K562 (cell line): ENCODE results near the gene PRKG1. TPM values are rescaled to one million over a fixed set of nuclear protein-coding genes. Genes with fewer than 3 reads are reported as not detected.

ENCODE experiments used
- ATAC-seq: fragments of 200-7000 bp; cut with Tn5 transposase; 3 replicates; pipeline ENCODE4 v1.9.1; 2020; ENCODE audit warnings: moderate library complexity
- BruUV-seq: library from RNA; stranded (reverse); fragments of 400-500 nt; replicated peaks from 2 replicates; lab custom pipeline; 2021; lab: Mats Ljungman, UMichigan
- CTCF ChIA-PET: fragments of 300-600 bp; formaldehyde crosslinking; extraction: SDS; loops from one replicate; lab custom pipeline; 2021; ENCODE audit warnings: low intra/inter-chr PET ratio; lab: Yijun Ruan, JAX
- POLR2A ChIA-PET: fragments of 300-600, 350-650 bp; sonication (Branson Sonifier 250); formaldehyde crosslinking; extraction: SDS; loops from one replicate; lab custom pipeline; 2021; ENCODE audit warnings: antibody characterized with exemption, inconsistent platforms; lab: Yijun Ruan, JAX
- DNase-seq, 4 experiments: peaks; one replicate each; pipeline versions ENCODE4 v3.0.0 to v3.0.0-alpha.2; 2011 to 2018; ENCODE audit warnings: low spot score in 3 of 4, mixed read lengths in 3 of 4; ENCODE audit errors: extremely low read depth in 1 of 4
- FAIRE-seq: peaks from 2 replicates; lab custom pipeline; 2011; peaks lifted over from hg19 to GRCh38; lab: Jason Lieb, UNC
- H2AFZ ChIP-seq: 2 replicates; pipeline ENCODE4 v1.6.0; 2011; ENCODE audit warnings: low read depth, low read length, control low read depth, inconsistent platforms
- H3K27ac ChIP-seq: fragments of 200-600 bp; 3 replicates; pipeline ENCODE4 v1.8.0; 2011; ENCODE audit warnings: low read depth, mild to moderate bottlenecking, control low read depth, inconsistent platforms, low read length, moderate library complexity, mixed read lengths; ENCODE audit errors: extremely low read depth
- H3K27me3 ChIP-seq, 2 experiments: fragments of 300-600 bp in 1 of 2; 2 replicates in 1 of 2; 3 replicates in 1 of 2; pipeline versions ENCODE4 v1.6.0 to v1.8.0; 2011; ENCODE audit warnings: inconsistent platforms in 2 of 2, low read length in 2 of 2, mild to moderate bottlenecking in 1 of 2, mixed read lengths in 1 of 2, moderate library complexity in 1 of 2; ENCODE audit not compliant: control insufficient read depth in 2 of 2, insufficient read depth in 2 of 2
- H3K36me3 ChIP-seq: fragments of 300-600 bp; 3 replicates; pipeline ENCODE4 v1.8.0; 2011; ENCODE audit warnings: mild to moderate bottlenecking, low read length, inconsistent platforms; ENCODE audit not compliant: control insufficient read depth, insufficient read depth
- H3K4me1 ChIP-seq, 2 experiments: fragments of 200-600 bp in 1 of 2; replicated peaks in 1 of 2; 2 replicates in 1 of 2; 3 replicates in 1 of 2; pipeline versions ENCODE4 v1.5.1 to v1.8.0; 2011; ENCODE audit warnings: inconsistent platforms in 2 of 2, low read length in 2 of 2, mild to moderate bottlenecking in 1 of 2, mixed read lengths in 1 of 2, moderate library complexity in 1 of 2; ENCODE audit not compliant: control insufficient read depth in 2 of 2, insufficient read depth in 2 of 2
- H3K4me2 ChIP-seq: 2 replicates; pipeline ENCODE4 v1.6.1; 2011; ENCODE audit warnings: low read length, control low read depth, inconsistent platforms, mixed read lengths; ENCODE audit not compliant: insufficient read depth
- H3K4me3 ChIP-seq: fragments of 200-600 bp; sonication (generic), shearing (Covaris generic); 2 replicates; pipeline ENCODE4 v1.5.1; 2016; ENCODE audit warnings: control low read depth, inconsistent platforms
- H3K79me2 ChIP-seq: fragments of 200-600 bp; 3 replicates; pipeline ENCODE4 v1.8.0; 2011; ENCODE audit warnings: low read length, inconsistent platforms; ENCODE audit not compliant: control insufficient read depth, insufficient read depth
- H3K9ac ChIP-seq, 2 experiments: 2 replicates each; pipeline versions ENCODE4 v1.6.0 to v1.6.1; 2011; ENCODE audit warnings: low read depth in 2 of 2, low read length in 2 of 2, control low read depth in 1 of 2, inconsistent platforms in 1 of 2, mild to moderate bottlenecking in 1 of 2, mixed read lengths in 1 of 2; ENCODE audit not compliant: insufficient read depth in 1 of 2
- H3K9me1 ChIP-seq: one replicate; pipeline ENCODE4 v1.6.0; 2011; ENCODE audit warnings: inconsistent platforms, mild to moderate bottlenecking, low read length, moderate library complexity; ENCODE audit not compliant: control insufficient read depth, insufficient read depth
- H3K9me3 ChIP-seq: replicated peaks from 2 replicates; pipeline ENCODE4 v1.5.1; 2011; ENCODE audit warnings: low read depth, low read length, inconsistent platforms; ENCODE audit not compliant: control insufficient read depth, insufficient read depth
- H4K20me1 ChIP-seq: replicated peaks from 2 replicates; pipeline ENCODE4 v1.6.1; 2011; ENCODE audit warnings: low read length, inconsistent platforms, mixed read lengths; ENCODE audit not compliant: control insufficient read depth, insufficient read depth
- CGGBP1 ChIP-seq: fragments of 250-450 bp; sonication (Bioruptor Pico); IDR thresholded peaks from 2 replicates; pipeline ENCODE4 v1.9.0; 2021; ENCODE audit warnings: mild to moderate bottlenecking
- DIDO1 ChIP-seq: fragments of 450-650 bp; IDR thresholded peaks from 2 replicates; pipeline ENCODE4 v1.6.1; 2016; ENCODE audit warnings: low read depth, missing biosample characterization, missing genetic modification characterization
- EHMT2 ChIP-seq: fragments of 450-650 bp; IDR thresholded peaks from 2 replicates; pipeline ENCODE4 v1.6.1; 2018; ENCODE audit warnings: antibody characterized with exemption
- HCFC1 ChIP-seq: IDR thresholded peaks from 2 replicates; pipeline ENCODE4 v1.6.1; 2012; ENCODE audit warnings: low read depth, low read length, improper control_type of control experiment
- HMG20B ChIP-seq: fragments of 250-450 bp; sonication (Bioruptor Pico); IDR thresholded peaks from 2 replicates; pipeline ENCODE4 v1.5.0; 2021; ENCODE audit warnings: mild to moderate bottlenecking
- JUN ChIP-seq, 2 experiments: sonication (generic) in 1 of 2; formaldehyde crosslinking in 1 of 2; IDR thresholded peaks; 2 replicates each; pipeline versions ENCODE4 v1.6.1 to v1.8.0; 2012 to 2022; ENCODE audit warnings: borderline replicate concordance in 2 of 2, mild to moderate bottlenecking in 2 of 2, improper control_type of control experiment in 1 of 2, low read depth in 1 of 2, low read length in 1 of 2, missing genetic modification reagents in 1 of 2
- SRSF3 ChIP-seq: fragments of 200-400 bp; formaldehyde crosslinking; IDR thresholded peaks from 2 replicates; pipeline ENCODE4 v1.6.1; 2016; ENCODE audit warnings: mild to moderate bottlenecking, low read length, moderate library complexity; ENCODE audit not compliant: insufficient read depth
- STAT5B ChIP-seq: fragments of 250-450 bp; sonication (Bioruptor Pico); IDR thresholded peaks from 2 replicates; pipeline ENCODE4 v1.8.0; 2021; ENCODE audit warnings: mild to moderate bottlenecking, inconsistent platforms
- ZBTB2 ChIP-seq: fragments of 450-650 bp; IDR thresholded peaks from 2 replicates; pipeline ENCODE4 v1.6.1; 2016; ENCODE audit warnings: antibody characterized with exemption
- ZC3H4 ChIP-seq: sonication (generic); formaldehyde crosslinking; IDR thresholded peaks from 2 replicates; pipeline ENCODE4 v1.9.0; 2021; ENCODE audit warnings: missing genetic modification reagents, borderline replicate concordance
- WGBS: fragments of 100-300 bp; shearing (Covaris generic); methylation state at CpG from one replicate; pipeline ENCODE4 v1.1.6; 2016; ENCODE audit warnings: low coverage, mixed read lengths; ENCODE audit not compliant: insufficient coverage; ENCODE audit errors: missing lambda C conversion rate; 5-methylcytosine and 5-hydroxymethylcytosine counted together
- in situ Hi-C: fragments of 300-500 bp; cut with MboI; formaldehyde crosslinking; loops from 4 replicates; pipeline ENCODE4 v1.15.0; 2018; ENCODE audit warnings: inconsistent platforms, mixed read lengths
- intact Hi-C: fragments of 100-400 bp; cut with micrococcal nuclease; formaldehyde crosslinking; loops from 2 replicates; pipeline ENCODE4 v1.14.2; 2022
- polyA plus RNA-seq, 8 experiments: library from polyadenylated mRNA; depleted of rRNA in 4 of 8; stranded (reverse) in 5 of 8; unstranded in 3 of 8; fragments of >200 nt; fragmentation: Nextera tagmentation in 2 of 8; fragmentation: Illumina TruSeq in 1 of 8; extraction: Ambion mirVana in 2 of 8; extraction: Trizol in 1 of 8; gene quantifications; 2 replicates each; pipeline versions ENCODE4 v1.2.1 to v1.2.3, GENCODE V29; 2011 to 2014; ENCODE audit warnings: inconsistent platforms in 1 of 8, missing spikeins in 1 of 8
- total RNA-seq, 7 experiments: library from RNA; depleted of rRNA in 6 of 7; stranded (reverse); fragments of >200 nt in 6 of 7; fragmentation: Illumina TruSeq in 2 of 7; extraction: Trizol in 2 of 7; gene quantifications; 2 replicates each; pipeline versions ENCODE4 v1.2.1 to v1.2.3, GENCODE V29; 2011 to 2021; ENCODE audit warnings: low replicate concordance in 1 of 7
- TF ChIP-seq, protein P1 (sequence below): sonication (generic); formaldehyde crosslinking; IDR thresholded peaks from 2 replicates; pipeline ENCODE4 v1.8.0; 2023; ENCODE audit warnings: mild to moderate bottlenecking, missing genetic modification reagents
- TF ChIP-seq, protein P2 (sequence below): sonication (generic); formaldehyde crosslinking; IDR thresholded peaks from 2 replicates; pipeline ENCODE4 v1.8.1; 2023; ENCODE audit warnings: missing genetic modification reagents, mild to moderate bottlenecking, borderline replicate concordance

The PRKG1 gene
- total and polyA plus RNA-seq, 9 of the 15 experiments (the other 6 are each of a cell fraction or from before 2014, with no cell fraction given): 0.22 TPM; not detected in 8

DNA sequence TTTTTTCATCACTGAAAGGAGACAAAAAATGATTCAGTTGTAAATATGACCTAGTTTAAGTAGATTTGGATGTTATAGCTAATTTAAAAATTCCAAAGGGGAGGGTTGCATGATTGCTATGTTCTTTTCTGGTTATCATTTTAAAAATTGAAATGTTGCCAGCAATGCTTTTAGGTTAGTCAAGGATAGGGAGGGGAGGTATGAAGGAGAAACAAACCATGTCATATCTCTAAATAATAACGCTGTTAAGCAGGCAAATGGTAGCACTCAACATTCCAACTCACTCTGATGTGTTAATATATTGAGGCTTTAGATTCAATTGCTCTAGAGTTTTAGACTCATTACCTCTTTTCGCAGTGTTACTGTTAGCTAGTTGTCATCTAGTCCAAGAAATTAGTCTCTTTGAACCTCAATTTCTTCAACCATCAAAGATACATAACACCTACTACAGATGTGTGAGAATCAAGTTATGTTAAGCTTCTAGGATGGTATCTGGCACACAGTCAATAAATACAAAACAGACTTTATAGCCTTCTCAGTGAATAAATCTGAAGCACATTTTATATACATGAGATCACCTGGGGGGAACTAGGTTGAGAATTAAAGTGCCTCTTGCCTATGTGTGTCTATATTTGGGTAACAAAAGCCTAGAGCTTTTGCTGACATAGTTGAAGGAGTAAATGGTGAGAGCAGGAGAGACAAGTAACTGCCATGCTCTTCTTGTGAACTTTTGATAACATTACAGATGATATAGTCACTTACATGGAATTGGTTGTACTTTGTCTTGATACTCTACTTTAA, 500.2 kb downstream of the PRKG1 start:
- no peak for FAIRE-seq
- H3K27ac ChIP-seq: no peak overlapping the region
- in situ Hi-C loops: no loop called here
- H3K36me3 ChIP-seq: no peaks in the 10 kb centered on the region
- CTCF ChIA-PET: no interaction called here
- no peaks in the 10 kb centered on the region for H3K9me3 ChIP-seq
- no peaks in the 10 kb centered on the region for H3K9me1 ChIP-seq
- no peaks in the 10 kb centered on the region for H4K20me1 ChIP-seq
- H3K4me1 ChIP-seq: no peaks in the 10 kb centered on the region
- H3K9ac ChIP-seq: no peak overlapping the region
- H3K79me2 ChIP-seq: no peaks in the 10 kb centered on the region
- no TSS peak for BruUV-seq
- no peak overlapping the region for H3K4me3 ChIP-seq
- 0% methylated on average over 2 of the region's 2 CpGs for WGBS
- DNase-seq: no peak
- H2AFZ ChIP-seq: no peak overlapping the region
- intact Hi-C loops: no loop called here
- no peak for ATAC-seq
- POLR2A ChIA-PET: no interaction called here
- no peaks in the 10 kb centered on the region for H3K27me3 ChIP-seq
- H3K4me2 ChIP-seq: no peak overlapping the region
- no peak for TF ChIP-seq JUN (IDR thresholded peaks at IDR 0.05; ENCODE audit: borderline replicate concordance, low read depth, low read length)
- no peak for TF ChIP-seq JUN (CRISPR knock-in tag; IDR thresholded peaks at IDR 0.05; ENCODE audit: borderline replicate concordance)
- TF ChIP-seq HMG20B (CRISPR knock-in tag): no peak
- TF ChIP-seq STAT5B: no peak
- TF ChIP-seq EHMT2: no peak
- no peak for TF ChIP-seq SRSF3
- TF ChIP-seq ZBTB2: no peak
- no peak for TF ChIP-seq CGGBP1 (CRISPR knock-in tag)
- no peak for TF ChIP-seq HCFC1
- no peak for TF ChIP-seq DIDO1 (tag)
- TF ChIP-seq, protein P1, sequence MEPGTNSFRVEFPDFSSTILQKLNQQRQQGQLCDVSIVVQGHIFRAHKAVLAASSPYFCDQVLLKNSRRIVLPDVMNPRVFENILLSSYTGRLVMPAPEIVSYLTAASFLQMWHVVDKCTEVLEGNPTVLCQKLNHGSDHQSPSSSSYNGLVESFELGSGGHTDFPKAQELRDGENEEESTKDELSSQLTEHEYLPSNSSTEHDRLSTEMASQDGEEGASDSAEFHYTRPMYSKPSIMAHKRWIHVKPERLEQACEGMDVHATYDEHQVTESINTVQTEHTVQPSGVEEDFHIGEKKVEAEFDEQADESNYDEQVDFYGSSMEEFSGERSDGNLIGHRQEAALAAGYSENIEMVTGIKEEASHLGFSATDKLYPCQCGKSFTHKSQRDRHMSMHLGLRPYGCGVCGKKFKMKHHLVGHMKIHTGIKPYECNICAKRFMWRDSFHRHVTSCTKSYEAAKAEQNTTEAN (CRISPR knock-in tag): no peak
- TF ChIP-seq, protein P2, sequence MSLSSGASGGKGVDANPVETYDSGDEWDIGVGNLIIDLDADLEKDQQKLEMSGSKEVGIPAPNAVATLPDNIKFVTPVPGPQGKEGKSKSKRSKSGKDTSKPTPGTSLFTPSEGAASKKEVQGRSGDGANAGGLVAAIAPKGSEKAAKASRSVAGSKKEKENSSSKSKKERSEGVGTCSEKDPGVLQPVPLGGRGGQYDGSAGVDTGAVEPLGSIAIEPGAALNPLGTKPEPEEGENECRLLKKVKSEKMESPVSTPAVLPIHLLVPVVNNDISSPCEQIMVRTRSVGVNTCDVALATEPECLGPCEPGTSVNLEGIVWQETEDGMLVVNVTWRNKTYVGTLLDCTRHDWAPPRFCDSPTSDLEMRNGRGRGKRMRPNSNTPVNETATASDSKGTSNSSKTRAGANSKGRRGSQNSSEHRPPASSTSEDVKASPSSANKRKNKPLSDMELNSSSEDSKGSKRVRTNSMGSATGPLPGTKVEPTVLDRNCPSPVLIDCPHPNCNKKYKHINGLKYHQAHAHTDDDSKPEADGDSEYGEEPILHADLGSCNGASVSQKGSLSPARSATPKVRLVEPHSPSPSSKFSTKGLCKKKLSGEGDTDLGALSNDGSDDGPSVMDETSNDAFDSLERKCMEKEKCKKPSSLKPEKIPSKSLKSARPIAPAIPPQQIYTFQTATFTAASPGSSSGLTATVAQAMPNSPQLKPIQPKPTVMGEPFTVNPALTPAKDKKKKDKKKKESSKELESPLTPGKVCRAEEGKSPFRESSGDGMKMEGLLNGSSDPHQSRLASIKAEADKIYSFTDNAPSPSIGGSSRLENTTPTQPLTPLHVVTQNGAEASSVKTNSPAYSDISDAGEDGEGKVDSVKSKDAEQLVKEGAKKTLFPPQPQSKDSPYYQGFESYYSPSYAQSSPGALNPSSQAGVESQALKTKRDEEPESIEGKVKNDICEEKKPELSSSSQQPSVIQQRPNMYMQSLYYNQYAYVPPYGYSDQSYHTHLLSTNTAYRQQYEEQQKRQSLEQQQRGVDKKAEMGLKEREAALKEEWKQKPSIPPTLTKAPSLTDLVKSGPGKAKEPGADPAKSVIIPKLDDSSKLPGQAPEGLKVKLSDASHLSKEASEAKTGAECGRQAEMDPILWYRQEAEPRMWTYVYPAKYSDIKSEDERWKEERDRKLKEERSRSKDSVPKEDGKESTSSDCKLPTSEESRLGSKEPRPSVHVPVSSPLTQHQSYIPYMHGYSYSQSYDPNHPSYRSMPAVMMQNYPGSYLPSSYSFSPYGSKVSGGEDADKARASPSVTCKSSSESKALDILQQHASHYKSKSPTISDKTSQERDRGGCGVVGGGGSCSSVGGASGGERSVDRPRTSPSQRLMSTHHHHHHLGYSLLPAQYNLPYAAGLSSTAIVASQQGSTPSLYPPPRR (CRISPR knock-in tag): no peak
- TF ChIP-seq ZC3H4 (CRISPR knock-in tag): no peak
